ENCODE measurements around the gene GPRC5D.

GRCh38 chr12:12986775-12987331 is 34.9 kb upstream of the GPRC5D start:
- TF ChIP-seq POLR2A (IDR thresholded peaks at IDR 0.05): no peak
- TF ChIP-seq, protein P1, sequence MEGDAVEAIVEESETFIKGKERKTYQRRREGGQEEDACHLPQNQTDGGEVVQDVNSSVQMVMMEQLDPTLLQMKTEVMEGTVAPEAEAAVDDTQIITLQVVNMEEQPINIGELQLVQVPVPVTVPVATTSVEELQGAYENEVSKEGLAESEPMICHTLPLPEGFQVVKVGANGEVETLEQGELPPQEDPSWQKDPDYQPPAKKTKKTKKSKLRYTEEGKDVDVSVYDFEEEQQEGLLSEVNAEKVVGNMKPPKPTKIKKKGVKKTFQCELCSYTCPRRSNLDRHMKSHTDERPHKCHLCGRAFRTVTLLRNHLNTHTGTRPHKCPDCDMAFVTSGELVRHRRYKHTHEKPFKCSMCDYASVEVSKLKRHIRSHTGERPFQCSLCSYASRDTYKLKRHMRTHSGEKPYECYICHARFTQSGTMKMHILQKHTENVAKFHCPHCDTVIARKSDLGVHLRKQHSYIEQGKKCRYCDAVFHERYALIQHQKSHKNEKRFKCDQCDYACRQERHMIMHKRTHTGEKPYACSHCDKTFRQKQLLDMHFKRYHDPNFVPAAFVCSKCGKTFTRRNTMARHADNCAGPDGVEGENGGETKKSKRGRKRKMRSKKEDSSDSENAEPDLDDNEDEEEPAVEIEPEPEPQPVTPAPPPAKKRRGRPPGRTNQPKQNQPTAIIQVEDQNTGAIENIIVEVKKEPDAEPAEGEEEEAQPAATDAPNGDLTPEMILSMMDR (IDR thresholded peaks at IDR 0.05): no peak
